Fibroblast of skin of scalp (primary cell): ENCODE data around the gene MAST2.
A peak's percentile ranks its signal among the peaks of the same experiment; 100 is the strongest.
"Not testable (repeated sequence)": the region's sequence is repeated elsewhere in the genome, so short reads cannot be mapped to it uniquely, and the experiment has no call there.

Experiments
- DNase-seq: peaks from one replicate; pipeline ENCODE4 v3.0.0-alpha.2; 2013

The MAST2 gene

GRCh38 chr1:46030074-46030870 lies 226.9 kb downstream of the MAST2 start:
- DNase-seq: no peak

- DNase-seq: peak; percentile 7
Observed at GRCh38 chr1:46030876-46031660, 227.7 kb downstream of the MAST2 start.

GRCh38 chr1:46034601-46035516 lies 231.4 kb downstream of the MAST2 start:
- DNase-seq: no peak

GRCh38 chr1:46036894-46037839 lies 233.8 kb downstream of the MAST2 start:
- peak; percentile 79 for DNase-seq

GRCh38 chr1:46039571-46040052 lies 236.2 kb downstream of the MAST2 start:
- no peak for DNase-seq

GRCh38 chr1:46041551-46041950 lies 238.1 kb downstream of the MAST2 start:
- no peak for DNase-seq

- DNase-seq: peak; percentile 11
Observed at GRCh38 chr1:46041974-46042373, 238.6 kb downstream of the MAST2 start.

GRCh38 chr1:46043458-46044017 lies 240.1 kb downstream of the MAST2 start:
- no peak for DNase-seq

- DNase-seq: no peak
Observed at GRCh38 chr1:46044116-46044515, 240.7 kb downstream of the MAST2 start.

GRCh38 chr1:46053734-46054133 lies 250.3 kb downstream of the MAST2 start:
- no peak for DNase-seq

- no peak for DNase-seq
Observed at GRCh38 chr1:46056325-46056724, 252.9 kb downstream of the MAST2 start.

GRCh38 chr1:46057215-46057614 lies 253.8 kb downstream of the MAST2 start:
- DNase-seq: not testable (repeated sequence)

GRCh38 chr1:46057781-46058180 lies 254.4 kb downstream of the MAST2 start:
- DNase-seq: no peak

GRCh38 chr1:46058936-46059335 lies 255.5 kb downstream of the MAST2 start:
- no peak for DNase-seq

- DNase-seq: no peak
Observed at GRCh38 chr1:46061146-46061545, 257.7 kb downstream of the MAST2 start.

- peak; percentile 9 for DNase-seq
Observed at GRCh38 chr1:46062651-46063319, 259.4 kb downstream of the MAST2 start.

- DNase-seq: no peak
Observed at GRCh38 chr1:46064708-46065107, 261.3 kb downstream of the MAST2 start.

- no peak for DNase-seq
Observed at GRCh38 chr1:46065405-46065804, 262.0 kb downstream of the MAST2 start.

- no peak for DNase-seq
Observed at GRCh38 chr1:46067652-46068051, 264.2 kb downstream of the MAST2 start.

GRCh38 chr1:46068525-46068924 lies 265.1 kb downstream of the MAST2 start:
- DNase-seq: no peak
